HCT116 (cell line): ENCODE results near the gene MORC4. TPM values are rescaled to one million over a fixed set of nuclear protein-coding genes. Genes with fewer than 3 reads are reported as not detected.
A peak's percentile ranks its signal among the peaks of the same experiment; 100 is the strongest.

Experiments
- ATAC-seq: fragments of 200-7000 bp; cut with Tn5 transposase; 2 replicates; pipeline ENCODE4 v1.9.1; 2020; ENCODE audit warnings: mild to moderate bottlenecking, moderate library complexity
- BruUV-seq: library from RNA; stranded (reverse); fragments of 400-500 nt; replicated peaks from 2 replicates; lab custom pipeline; 2021; lab: Mats Ljungman, UMichigan
- CTCF ChIA-PET: fragments of 300-600 bp; sonication (Branson Sonifier 250); formaldehyde crosslinking; loops from one replicate; lab custom pipeline; 2021; ENCODE audit warnings: antibody characterized with exemption; lab: Charles Lee
- POLR2A ChIA-PET: fragments of 300-600, 350-600 bp; sonication (Branson Sonifier 250); formaldehyde crosslinking; loops from one replicate; lab custom pipeline; 2021; ENCODE audit warnings: antibody characterized with exemption; lab: Charles Lee
- RAD21 ChIA-PET, 2 experiments: fragments of 300-600 bp; sonication (Branson Sonifier 250); formaldehyde crosslinking; loops; one replicate each; lab custom pipeline; 2023; ENCODE audit warnings: low total read pairs in 2 of 2; ENCODE audit not compliant: uncharacterized antibody in 2 of 2, unreplicated experiment in 2 of 2, low non-redundant PET in 1 of 2; lab: Charles Lee
- DNase-seq: peaks from one replicate; pipeline ENCODE4 v3.0.0-alpha.2; 2010; ENCODE audit warnings: low read depth, low spot score
- H2AFZ ChIP-seq: fragments of 200-600 bp; shearing (Covaris generic), sonication (generic); 2 replicates; pipeline ENCODE4 v1.6.1; 2017; ENCODE audit warnings: low read depth, mixed run types, mixed read lengths, antibody characterized with exemption, low read length; ENCODE audit not compliant: poor library complexity, severe bottlenecking
- H3K27ac ChIP-seq: 2 replicates; pipeline ENCODE4 v1.5.1; 2012; ENCODE audit warnings: low read depth, low read length
- H3K27me3 ChIP-seq: fragments of 200-600 bp; sonication (generic); 2 replicates; pipeline ENCODE4 v1.6.1; 2016; ENCODE audit warnings: mixed run types, low read length, mixed read lengths; ENCODE audit not compliant: insufficient read depth
- H3K36me3 ChIP-seq, 2 experiments: fragments of 200-500 bp in 1 of 2; fragments of 200-600 bp in 1 of 2; sonication (Bioruptor generic) in 1 of 2; sonication (generic) in 1 of 2; 2 replicates each; pipeline versions ENCODE4 v1.5.1 to v1.6.1; 2014 to 2016; ENCODE audit warnings: low read length in 2 of 2, inconsistent platforms in 1 of 2, mixed read lengths in 1 of 2, mixed run types in 1 of 2; ENCODE audit not compliant: insufficient read depth in 2 of 2, control insufficient read depth in 1 of 2
- H3K4me1 ChIP-seq, 2 experiments: fragments of 200-600 bp in 1 of 2; sonication (generic) in 1 of 2; 2 replicates each; pipeline versions ENCODE4 v1.5.1 to v1.6.1; 2012 to 2017; ENCODE audit warnings: low read length in 2 of 2, inconsistent platforms in 1 of 2, mild to moderate bottlenecking in 1 of 2, mixed read lengths in 1 of 2, mixed run types in 1 of 2, moderate library complexity in 1 of 2; ENCODE audit not compliant: insufficient read depth in 2 of 2, control insufficient read depth in 1 of 2
- H3K4me2 ChIP-seq: fragments of 200-600 bp; sonication (generic); 2 replicates; pipeline ENCODE4 v1.6.1; 2017; ENCODE audit warnings: mixed run types, low read length, mixed read lengths
- H3K4me3 ChIP-seq, 2 experiments: fragments of 200-600 bp in 1 of 2; sonication (generic) in 1 of 2; replicated peaks in 1 of 2; 2 replicates each; pipeline ENCODE4 v1.5.1; 2011 to 2016; ENCODE audit warnings: low read length in 2 of 2, control low read depth in 1 of 2, low read depth in 1 of 2, mild to moderate bottlenecking in 1 of 2, mixed read lengths in 1 of 2, mixed run types in 1 of 2
- H3K79me2 ChIP-seq: fragments of 200-600 bp; sonication (generic); 2 replicates; pipeline ENCODE4 v1.6.1; 2017; ENCODE audit warnings: mild to moderate bottlenecking, mixed run types, low read length, moderate library complexity, mixed read lengths; ENCODE audit not compliant: insufficient read depth
- H3K9ac ChIP-seq: fragments of 200-600 bp; sonication (generic); 2 replicates; pipeline ENCODE4 v1.6.1; 2016; ENCODE audit warnings: low read length, mixed read lengths
- H3K9me2 ChIP-seq: fragments of 200-600 bp; sonication (generic), shearing (Covaris generic); 2 replicates; pipeline ENCODE4 v1.6.1; 2017; ENCODE audit warnings: mixed run types, mild to moderate bottlenecking, moderate library complexity; ENCODE audit not compliant: insufficient read depth
- H3K9me3 ChIP-seq, 2 experiments: fragments of 200-500 bp in 1 of 2; fragments of 200-600 bp in 1 of 2; sonication (Bioruptor generic) in 1 of 2; sonication (generic) in 1 of 2; 2 replicates each; pipeline ENCODE4 v1.6.1; 2014 to 2017; ENCODE audit warnings: low read length in 2 of 2, mixed read lengths in 2 of 2, inconsistent platforms in 1 of 2, low read depth in 1 of 2, mild to moderate bottlenecking in 1 of 2, mixed run types in 1 of 2, moderate library complexity in 1 of 2; ENCODE audit not compliant: control insufficient read depth in 1 of 2, insufficient read depth in 1 of 2
- H4K20me1 ChIP-seq: fragments of 200-600 bp; sonication (generic), shearing (Covaris generic); 2 replicates; pipeline ENCODE4 v1.6.1; 2017; ENCODE audit warnings: mixed run types, mild to moderate bottlenecking, moderate library complexity; ENCODE audit not compliant: insufficient read depth
- CBX3 ChIP-seq: IDR thresholded peaks from 2 replicates; pipeline ENCODE4 v1.6.1; 2012; ENCODE audit warnings: low read depth
- EGR1 ChIP-seq: IDR thresholded peaks from 2 replicates; pipeline ENCODE4 v1.6.1; 2012; ENCODE audit warnings: low read depth
- FOSL1 ChIP-seq: IDR thresholded peaks from 2 replicates; pipeline ENCODE4 v1.6.1; 2012; ENCODE audit warnings: low read depth
- POLR2A ChIP-seq: IDR thresholded peaks from 2 replicates; pipeline ENCODE4 v1.7.0; 2011; ENCODE audit warnings: borderline replicate concordance; ENCODE audit not compliant: insufficient read depth, insufficient read length; ENCODE audit errors: extremely low read depth
- RAD21 ChIP-seq: IDR thresholded peaks from 2 replicates; pipeline ENCODE4 v1.6.1; 2012; ENCODE audit warnings: low read depth, mild to moderate bottlenecking
- SIN3A ChIP-seq: IDR thresholded peaks from 2 replicates; pipeline ENCODE4 v1.6.1; 2012; ENCODE audit warnings: low read depth
- SP1 ChIP-seq: IDR thresholded peaks from 2 replicates; pipeline ENCODE4 v1.6.1; 2012; ENCODE audit warnings: low read depth
- intact Hi-C: fragments of 100-400 bp; cut with micrococcal nuclease; formaldehyde crosslinking; loops from 2 replicates; pipeline ENCODE4 v1.10.0; 2022
- total RNA-seq: library from RNA; stranded (reverse); gene quantifications from one replicate; pipeline ENCODE4 v1.2.1, GENCODE V29; 2021; ENCODE audit not compliant: unreplicated experiment
- TF ChIP-seq, protein P1 (sequence below), 3 experiments: fragments of 200-600 bp in 1 of 3; sonication (generic) in 1 of 3; IDR thresholded peaks in 2 of 3; conservative IDR thresholded peaks in 1 of 3; 2 replicates each; pipeline ENCODE4 v1.5.1; 2012 to 2017; ENCODE audit warnings: low read depth in 2 of 3, low read length in 2 of 3, antibody characterized with exemption in 1 of 3, borderline replicate concordance in 1 of 3, control low read depth in 1 of 3, mild to moderate bottlenecking in 1 of 3, mixed read lengths in 1 of 3, mixed run types in 1 of 3, moderate library complexity in 1 of 3; ENCODE audit not compliant: insufficient read depth in 1 of 3
- TF ChIP-seq, protein P2 (sequence below): IDR thresholded peaks from 2 replicates; pipeline ENCODE4 v1.6.1; 2012

Gene MORC4
- total RNA-seq, 1 experiment from 2014 or later: 20.6 TPM

DNA sequence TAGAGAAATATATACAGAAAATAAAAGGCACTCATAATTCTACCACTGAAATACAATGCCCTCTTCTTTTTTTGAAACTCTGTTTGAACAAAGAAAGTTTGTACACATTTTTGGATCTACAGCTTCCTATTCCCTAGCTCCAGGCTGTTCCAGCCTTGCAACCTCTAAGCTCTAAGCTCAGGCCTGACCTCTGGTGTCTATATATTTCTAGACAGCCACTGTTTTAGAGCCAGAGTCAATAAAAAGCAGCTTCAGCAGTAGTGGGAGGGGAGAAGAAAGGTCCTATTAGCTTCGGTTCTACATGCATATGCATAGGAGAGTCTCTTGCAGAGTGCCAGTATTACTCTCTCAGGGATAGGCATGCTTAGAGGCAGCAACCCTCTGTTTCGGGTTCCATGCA is 40.1 kb downstream of the MORC4 start:
- BruUV-seq: no TSS peak
- intact Hi-C loops: loop anchor here (1.0 kb wide), 1 partner anchor 66 kb away; no protein-coding TSS in a partner anchor
- H3K27ac ChIP-seq: no peak overlapping the region
- POLR2A ChIA-PET: interaction anchor here (0.6 kb wide), 1 partner anchor 65 kb away, joined by 3 read pairs; no protein-coding TSS in a partner anchor
- ATAC-seq (peak; percentile 64), DNase-seq (no peak)
- peaks cover 0 to 12% of the 10 kb centered on the region in 2 experiments; a peak in 2 of 4 replicates for H3K36me3 ChIP-seq
- no peak overlapping the region for H3K4me2 ChIP-seq
- no peak overlapping the region for H3K4me3 ChIP-seq
- peaks cover 0 to 3% of the 10 kb centered on the region in 2 experiments; a peak in 2 of 4 replicates for H3K4me1 ChIP-seq
- no peaks in the 10 kb centered on the region for H3K27me3 ChIP-seq
- no peaks in the 10 kb centered on the region for H3K9me3 ChIP-seq
- H4K20me1 ChIP-seq: no peaks in the 10 kb centered on the region
- TF ChIP-seq, protein P1, sequence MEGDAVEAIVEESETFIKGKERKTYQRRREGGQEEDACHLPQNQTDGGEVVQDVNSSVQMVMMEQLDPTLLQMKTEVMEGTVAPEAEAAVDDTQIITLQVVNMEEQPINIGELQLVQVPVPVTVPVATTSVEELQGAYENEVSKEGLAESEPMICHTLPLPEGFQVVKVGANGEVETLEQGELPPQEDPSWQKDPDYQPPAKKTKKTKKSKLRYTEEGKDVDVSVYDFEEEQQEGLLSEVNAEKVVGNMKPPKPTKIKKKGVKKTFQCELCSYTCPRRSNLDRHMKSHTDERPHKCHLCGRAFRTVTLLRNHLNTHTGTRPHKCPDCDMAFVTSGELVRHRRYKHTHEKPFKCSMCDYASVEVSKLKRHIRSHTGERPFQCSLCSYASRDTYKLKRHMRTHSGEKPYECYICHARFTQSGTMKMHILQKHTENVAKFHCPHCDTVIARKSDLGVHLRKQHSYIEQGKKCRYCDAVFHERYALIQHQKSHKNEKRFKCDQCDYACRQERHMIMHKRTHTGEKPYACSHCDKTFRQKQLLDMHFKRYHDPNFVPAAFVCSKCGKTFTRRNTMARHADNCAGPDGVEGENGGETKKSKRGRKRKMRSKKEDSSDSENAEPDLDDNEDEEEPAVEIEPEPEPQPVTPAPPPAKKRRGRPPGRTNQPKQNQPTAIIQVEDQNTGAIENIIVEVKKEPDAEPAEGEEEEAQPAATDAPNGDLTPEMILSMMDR (IDR thresholded peaks at IDR 0.05 in 2 of 3, conservative IDR thresholded peaks at IDR 0.05 in 1 of 3; ENCODE audit: borderline replicate concordance in 1 of 3, insufficient read depth in 1 of 3, low read depth in 2 of 3, low read length in 2 of 3): peak; percentile 25 to 31 (median 26); a peak in 4 of 6 replicates
- TF ChIP-seq POLR2A (no peak), RAD21 (peak; percentile 46), SP1 (no peak), SIN3A (no peak), EGR1 (no peak), FOSL1 (no peak), CBX3 (no peak)
- TF ChIP-seq, protein P2, sequence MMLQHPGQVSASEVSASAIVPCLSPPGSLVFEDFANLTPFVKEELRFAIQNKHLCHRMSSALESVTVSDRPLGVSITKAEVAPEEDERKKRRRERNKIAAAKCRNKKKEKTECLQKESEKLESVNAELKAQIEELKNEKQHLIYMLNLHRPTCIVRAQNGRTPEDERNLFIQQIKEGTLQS: no peak
- CTCF ChIA-PET: interaction anchor here (0.6 to 2.4 kb wide), 7 partner anchors 9 to 85 kb away, joined by 3 to 28 read pairs (median 5); partner anchors contain the start of gene RIPPLY1
- RAD21 ChIA-PET: interaction anchor here (0.8 to 1.6 kb wide), 6 partner anchors 61 to 86 kb away, joined by 3 to 9 read pairs (median 4); no protein-coding TSS in a partner anchor
- H2AFZ ChIP-seq: no peak overlapping the region
- H3K9ac ChIP-seq: no peak overlapping the region
- H3K79me2 ChIP-seq: no peaks in the 10 kb centered on the region
- no peaks in the 10 kb centered on the region for H3K9me2 ChIP-seq
